CD8-positive, alpha-beta memory T cell (primary cell): ENCODE measurements around the gene TRIM59. TPM values are rescaled to one million over a fixed set of nuclear protein-coding genes. Genes with fewer than 3 reads are reported as not detected.

ENCODE experiments used
- CTCF ChIA-PET: fragments of 350-600 bp; sonication (Branson Sonifier 250); formaldehyde crosslinking; loops from one replicate; lab custom pipeline; 2021; ENCODE audit warnings: antibody characterized with exemption; lab: Charles Lee
- POLR2A ChIA-PET: fragments of 350-600 bp; sonication (Branson Sonifier 250); formaldehyde crosslinking; loops from one replicate; lab custom pipeline; 2021; ENCODE audit warnings: antibody characterized with exemption; lab: Charles Lee
- DNase-seq, 5 donors: peaks; one replicate each; pipeline versions ENCODE4 v3.0.0 to v3.0.0-alpha.2; 2020 to 2022; ENCODE audit warnings: mixed read lengths in 1 of 5
- H3K27ac ChIP-seq: one replicate; pipeline ENCODE4 v1.7.0; 2013; ENCODE audit warnings: low read depth, mild to moderate bottlenecking, low read length, moderate library complexity
- H3K27me3 ChIP-seq: 2 replicates; pipeline ENCODE4 v1.7.0; 2013; ENCODE audit warnings: low read length, mild to moderate bottlenecking; ENCODE audit not compliant: insufficient read depth, poor library complexity, severe bottlenecking
- H3K36me3 ChIP-seq: 2 replicates; pipeline ENCODE4 v1.7.0; 2013; ENCODE audit warnings: mild to moderate bottlenecking, low read length, moderate library complexity; ENCODE audit not compliant: insufficient read depth
- H3K4me1 ChIP-seq: 2 replicates; pipeline ENCODE4 v1.7.0; 2013; ENCODE audit warnings: mild to moderate bottlenecking, low read length, moderate library complexity; ENCODE audit not compliant: insufficient read depth
- H3K4me3 ChIP-seq: 2 replicates; pipeline ENCODE4 v1.7.0; 2013; ENCODE audit warnings: mild to moderate bottlenecking, low read length
- H3K9me3 ChIP-seq: 2 replicates; pipeline ENCODE4 v1.7.0; 2013; ENCODE audit warnings: mild to moderate bottlenecking, low read length
- H3K27ac Mint-ChIP-seq, 8 donors: one replicate each; pipeline ENCODE4 v1.8.0; 2020 to 2021; ENCODE audit warnings: mixed read lengths in 8 of 8, mild to moderate bottlenecking in 6 of 8, inconsistent platforms in 3 of 8, moderate library complexity in 3 of 8
- H3K27me3 Mint-ChIP-seq, 2 donors: one replicate each; pipeline ENCODE4 v1.8.0; 2020 to 2021; ENCODE audit warnings: mixed read lengths in 2 of 2, mild to moderate bottlenecking in 1 of 2, moderate library complexity in 1 of 2
- H3K36me3 Mint-ChIP-seq, 3 donors: one replicate each; pipeline ENCODE4 v1.8.0; 2020 to 2021; ENCODE audit warnings: mixed read lengths in 3 of 3, inconsistent platforms in 1 of 3, mild to moderate bottlenecking in 1 of 3
- H3K4me1 Mint-ChIP-seq, 3 donors: one replicate each; pipeline ENCODE4 v1.8.0; 2020 to 2021; ENCODE audit warnings: mixed read lengths in 3 of 3, inconsistent platforms in 1 of 3, mild to moderate bottlenecking in 1 of 3
- H3K4me3 Mint-ChIP-seq, 7 donors: one replicate each; pipeline ENCODE4 v1.8.0; 2020 to 2021; ENCODE audit warnings: mixed read lengths in 7 of 7, mild to moderate bottlenecking in 6 of 7, moderate library complexity in 4 of 7, inconsistent platforms in 2 of 7
- H3K9me3 Mint-ChIP-seq, 5 donors: one replicate each; pipeline ENCODE4 v1.8.0; 2020 to 2022; ENCODE audit warnings: mixed read lengths in 5 of 5, mild to moderate bottlenecking in 3 of 5, moderate library complexity in 2 of 5, inconsistent platforms in 1 of 5
- polyA plus RNA-seq: library from polyadenylated mRNA; unstranded; fragments of 300-500 nt; fragmentation: Illumina TruSeq; gene quantifications from one replicate; pipeline ENCODE4 v1.2.3, GENCODE V29; 2021
- total RNA-seq, 2 experiments: library from RNA; stranded (reverse); gene quantifications; one replicate each; pipeline ENCODE4 v1.2.3, GENCODE V29; 2021

The TRIM59 gene
- total RNA-seq (10 to 100 TPM; 30.7 to 31.4 TPM), polyA plus RNA-seq (25.1 TPM)

GRCh38 chr3:160449636-160450598, at the start of gene TRIM59:
Gene TRIM59, minus strand, starts transcription at chr3:160449786. Its CDS starts 10,603 bp downstream, at chr3:160439183.
- Mint-ChIP-seq H3K4me3 (peak within 1 kb of the TSS; percentile 95 to 100 (median 98)), H3K4me1 (peaks cover 29 to 54% (median 52%) of the 10 kb centered on the region in 3 donors), H3K9me3 (no peaks in the 10 kb centered on the region), H3K27me3 (no peaks in the 10 kb centered on the region), H3K27ac (peak within 1 kb of the TSS; percentile 86 to 99 (median 97)), H3K36me3 (peaks cover 0 to 13% (median 6%) of the 10 kb centered on the region in 3 donors)
- H3K9me3 ChIP-seq = no peaks in the 10 kb centered on the region
- CTCF ChIA-PET = interaction anchor here (0.7 to 1.8 kb wide), 14 partner anchors 9 to 1805 kb away, joined by 3 to 15 read pairs (median 4); partner anchors contain the start of genes GFM1 and IL12A
- peak; percentile 93 to 97 (median 97) for DNase-seq
- H3K27me3 ChIP-seq = no peaks in the 10 kb centered on the region
- POLR2A ChIA-PET = interaction anchor here (0.5 to 1.5 kb wide), 9 partner anchors 16 to 306 kb away, joined by 3 to 8 read pairs (median 4); partner anchors contain the start of genes KPNA4, PPM1L and SMC4
- H3K4me3 ChIP-seq = peak within 1 kb of the TSS; percentile 89
- H3K36me3 ChIP-seq = no peaks in the 10 kb centered on the region
- H3K4me1 ChIP-seq = peaks cover 18% of the 10 kb centered on the region
- peak within 1 kb of the TSS; percentile 87 for H3K27ac ChIP-seq

- no peak overlapping the region for H3K27ac ChIP-seq
- H3K36me3 Mint-ChIP-seq = peaks cover 5 to 30% (median 14%) of the 10 kb centered on the region in 3 donors
- H3K4me1 Mint-ChIP-seq = peaks cover 0 to 4% (median 0%) of the 10 kb centered on the region in 3 donors
- no peaks in the 10 kb centered on the region for H3K27me3 ChIP-seq
- H3K4me3 ChIP-seq = no peak overlapping the region
- DNase-seq = no peak
- ChIA-PET POLR2A (no interaction called here), CTCF (no interaction called here)
- no peaks in the 10 kb centered on the region for H3K9me3 Mint-ChIP-seq
- H3K4me1 ChIP-seq = no peaks in the 10 kb centered on the region
- peaks cover 6% of the 10 kb centered on the region for H3K36me3 ChIP-seq
- H3K4me3 Mint-ChIP-seq = no peak overlapping the region
- no peak overlapping the region for H3K27ac Mint-ChIP-seq
- H3K27me3 Mint-ChIP-seq = peaks cover 0 to 1% of the 10 kb centered on the region in 2 donors
- H3K9me3 ChIP-seq = no peaks in the 10 kb centered on the region
Measured at GRCh38 chr3:160498202-160498601, 48.6 kb upstream of the TRIM59 start.

GRCh38 chr3:160490166-160490565, 40.6 kb upstream of the TRIM59 start:
- no peaks in the 10 kb centered on the region for H3K9me3 Mint-ChIP-seq
- Histone ChIP-seq H3K36me3 (no peaks in the 10 kb centered on the region), H3K27me3 (no peaks in the 10 kb centered on the region), H3K27ac (no peak overlapping the region), H3K9me3 (no peaks in the 10 kb centered on the region), H3K4me3 (no peak overlapping the region), H3K4me1 (no peaks in the 10 kb centered on the region)
- H3K4me3 Mint-ChIP-seq = no peak overlapping the region
- peaks cover 1 to 2% of the 10 kb centered on the region in 2 donors for H3K27me3 Mint-ChIP-seq
- CTCF ChIA-PET = no interaction called here
- POLR2A ChIA-PET = no interaction called here
- no peak overlapping the region for H3K27ac Mint-ChIP-seq
- no peak for DNase-seq
- no peaks in the 10 kb centered on the region for H3K36me3 Mint-ChIP-seq
- peaks cover 3 to 8% (median 5%) of the 10 kb centered on the region in 3 donors for H3K4me1 Mint-ChIP-seq

GRCh38 chr3:160486459-160486869, 36.9 kb upstream of the TRIM59 start:
- POLR2A ChIA-PET = no interaction called here

GRCh38 chr3:160482796-160483195, 33.2 kb upstream of the TRIM59 start:
- H3K9me3 ChIP-seq = no peaks in the 10 kb centered on the region
- H3K36me3 ChIP-seq = no peaks in the 10 kb centered on the region
- H3K4me1 ChIP-seq = no peaks in the 10 kb centered on the region
- Mint-ChIP-seq H3K4me1 (peaks cover 2 to 9% (median 5%) of the 10 kb centered on the region in 3 donors), H3K36me3 (no peaks in the 10 kb centered on the region), H3K4me3 (no peak overlapping the region), H3K27ac (no peak overlapping the region), H3K9me3 (no peaks in the 10 kb centered on the region), H3K27me3 (peaks cover 6 to 23% of the 10 kb centered on the region in 2 donors)
- no peak overlapping the region for H3K27ac ChIP-seq
- no peak for DNase-seq
- H3K4me3 ChIP-seq = no peak overlapping the region
- H3K27me3 ChIP-seq = no peaks in the 10 kb centered on the region
- ChIA-PET POLR2A (no interaction called here), CTCF (interaction anchor here (1.2 kb wide), 1 partner anchor 598 kb away, joined by 3 read pairs; no protein-coding TSS in a partner anchor)

More at GRCh38 chr3:160486459-160486869, 36.9 kb upstream of the TRIM59 start:
- H3K36me3 ChIP-seq = no peaks in the 10 kb centered on the region
- H3K4me1 ChIP-seq = no peaks in the 10 kb centered on the region
- no peaks in the 10 kb centered on the region for H3K9me3 Mint-ChIP-seq
- no peak overlapping the region for H3K4me3 ChIP-seq
- no peaks in the 10 kb centered on the region for H3K27me3 ChIP-seq
- H3K27me3 Mint-ChIP-seq = peaks cover 1 to 8% of the 10 kb centered on the region in 2 donors
- H3K27ac ChIP-seq = no peak overlapping the region
- no peak overlapping the region for H3K4me3 Mint-ChIP-seq
- DNase-seq = peak in 1 of 5 donors; percentile 5
- no peaks in the 10 kb centered on the region for H3K9me3 ChIP-seq
- CTCF ChIA-PET = interaction anchor here (2.4 kb wide), 1 partner anchor 37 kb away, joined by 8 read pairs; the partner anchor contains the start of gene TRIM59
- H3K27ac Mint-ChIP-seq = no peak overlapping the region
- no peaks in the 10 kb centered on the region for H3K36me3 Mint-ChIP-seq
- H3K4me1 Mint-ChIP-seq = peaks cover 2 to 9% (median 5%) of the 10 kb centered on the region in 3 donors

GRCh38 chr3:160481856-160482255, 32.3 kb upstream of the TRIM59 start:
- H3K9me3 Mint-ChIP-seq = no peaks in the 10 kb centered on the region
- peaks cover 6 to 27% of the 10 kb centered on the region in 2 donors for H3K27me3 Mint-ChIP-seq
- Histone ChIP-seq H3K4me1 (no peaks in the 10 kb centered on the region), H3K36me3 (no peaks in the 10 kb centered on the region), H3K9me3 (no peaks in the 10 kb centered on the region), H3K27me3 (no peaks in the 10 kb centered on the region), H3K4me3 (no peak overlapping the region), H3K27ac (no peak overlapping the region)
- peaks cover 2 to 9% (median 5%) of the 10 kb centered on the region in 3 donors for H3K4me1 Mint-ChIP-seq
- no peak for DNase-seq
- ChIA-PET CTCF (interaction anchor here (1.2 kb wide), 1 partner anchor 597 kb away, joined by 3 read pairs; no protein-coding TSS in a partner anchor), POLR2A (no interaction called here)
- no peaks in the 10 kb centered on the region for H3K36me3 Mint-ChIP-seq
- H3K4me3 Mint-ChIP-seq = no peak overlapping the region
- H3K27ac Mint-ChIP-seq = no peak overlapping the region

- ChIA-PET CTCF (no interaction called here), POLR2A (no interaction called here)
- DNase-seq = no peak
- Mint-ChIP-seq H3K36me3 (no peaks in the 10 kb centered on the region), H3K27me3 (peaks cover 6 to 30% of the 10 kb centered on the region in 2 donors), H3K4me3 (no peak overlapping the region), H3K9me3 (no peaks in the 10 kb centered on the region), H3K4me1 (peaks cover 2 to 8% (median 5%) of the 10 kb centered on the region in 3 donors), H3K27ac (no peak overlapping the region)
- no peaks in the 10 kb centered on the region for H3K4me1 ChIP-seq
- no peaks in the 10 kb centered on the region for H3K36me3 ChIP-seq
- H3K27ac ChIP-seq = no peak overlapping the region
- H3K27me3 ChIP-seq = no peaks in the 10 kb centered on the region
- H3K4me3 ChIP-seq = no peak overlapping the region
- no peaks in the 10 kb centered on the region for H3K9me3 ChIP-seq
Measured at GRCh38 chr3:160480931-160481330, 31.3 kb upstream of the TRIM59 start.

- H3K27me3 ChIP-seq = peaks cover 5% of the 10 kb centered on the region
- no peaks in the 10 kb centered on the region for H3K9me3 ChIP-seq
- no peaks in the 10 kb centered on the region for H3K4me1 ChIP-seq
- H3K27ac Mint-ChIP-seq = no peak overlapping the region
- H3K4me3 Mint-ChIP-seq = no peak overlapping the region
- no peak for DNase-seq
- H3K27me3 Mint-ChIP-seq = peaks cover 9 to 29% of the 10 kb centered on the region in 2 donors
- H3K27ac ChIP-seq = no peak overlapping the region
- no peaks in the 10 kb centered on the region for H3K4me1 Mint-ChIP-seq
- POLR2A ChIA-PET = no interaction called here
- no peaks in the 10 kb centered on the region for H3K36me3 ChIP-seq
- CTCF ChIA-PET = no interaction called here
- peaks cover 0 to 2% (median 0%) of the 10 kb centered on the region in 5 donors for H3K9me3 Mint-ChIP-seq
- no peaks in the 10 kb centered on the region for H3K36me3 Mint-ChIP-seq
- no peak overlapping the region for H3K4me3 ChIP-seq
Measured at GRCh38 chr3:160479376-160479775, 29.8 kb upstream of the TRIM59 start.
